GM12878 (cell line): ENCODE data around the gene PRSS50. TPM values are rescaled to one million over a fixed set of nuclear protein-coding genes. Genes with fewer than 3 reads are reported as not detected.

Experiments used
- ATAC-seq: fragments of 200-7000 bp; cut with Tn5 transposase; 3 replicates; pipeline ENCODE4 v1.9.1; 2020; ENCODE audit warnings: mild to moderate bottlenecking, moderate library complexity
- BruUV-seq: library from RNA; stranded (reverse); fragments of 400-500 nt; replicated peaks from 2 replicates; lab custom pipeline; 2021; lab: Mats Ljungman, UMichigan
- CTCF ChIA-PET: fragments of 300-600 bp; sonication (Branson Sonifier 250); formaldehyde crosslinking; extraction: SDS; loops from one replicate; lab custom pipeline; 2021; ENCODE audit warnings: inconsistent platforms; lab: Yijun Ruan, JAX
- POLR2A ChIA-PET: fragments of 350-600 bp; formaldehyde crosslinking; extraction: SDS; loops from one replicate; lab custom pipeline; 2021; ENCODE audit warnings: inconsistent platforms; lab: Charles Lee
- RAD21 ChIA-PET: fragments of 300-600 bp; sonication (Branson Sonifier 250); formaldehyde crosslinking; loops from one replicate; lab custom pipeline; 2023; ENCODE audit warnings: antibody characterized with exemption; ENCODE audit not compliant: unreplicated experiment; lab: Charles Lee
- SMC1A ChIA-PET: fragments of 300-600 bp; sonication (Branson Sonifier 250); formaldehyde crosslinking; loops from one replicate; lab custom pipeline; 2023; ENCODE audit not compliant: unreplicated experiment, uncharacterized antibody; lab: Charles Lee
- DNase-seq: peaks from one replicate; pipeline ENCODE4 v3.0.0-alpha.2; 2011; ENCODE audit warnings: low read depth, low spot score
- FAIRE-seq: peaks from 3 replicates; lab custom pipeline; 2011; peaks lifted over from hg19 to GRCh38; lab: Jason Lieb, UNC
- H2AFZ ChIP-seq: 2 replicates; pipeline ENCODE4 v1.6.0; 2011; ENCODE audit warnings: low read depth, low read length, control low read depth; ENCODE audit not compliant: control insufficient read depth
- H3K27ac ChIP-seq: 2 replicates; pipeline ENCODE4 v1.5.1; 2011; ENCODE audit warnings: control low read depth; ENCODE audit not compliant: control insufficient read depth, insufficient read depth
- H3K27me3 ChIP-seq, 2 experiments: replicated peaks in 1 of 2; 2 replicates each; pipeline versions ENCODE4 v1.6.0 to v1.6.1; 2011; ENCODE audit warnings: low read length in 1 of 2; ENCODE audit not compliant: control insufficient read depth in 2 of 2, insufficient read depth in 2 of 2
- H3K36me3 ChIP-seq, 2 experiments: 2 replicates each; pipeline ENCODE4 v1.5.1; 2011; ENCODE audit warnings: low read length in 1 of 2; ENCODE audit not compliant: control insufficient read depth in 2 of 2, insufficient read depth in 2 of 2
- H3K4me1 ChIP-seq: 2 replicates; pipeline ENCODE4 v1.6.1; 2011; ENCODE audit warnings: mild to moderate bottlenecking, low read length, moderate library complexity, mixed read lengths; ENCODE audit not compliant: control insufficient read depth, insufficient read depth
- H3K4me2 ChIP-seq: 2 replicates; pipeline ENCODE4 v1.6.0; 2011; ENCODE audit warnings: control low read depth; ENCODE audit not compliant: control insufficient read depth, insufficient read depth
- H3K4me3 ChIP-seq: fragments of 200-600 bp; sonication (generic); 2 replicates; pipeline ENCODE4 v1.5.1; 2016
- H3K79me2 ChIP-seq: 2 replicates; pipeline ENCODE4 v1.6.0; 2011; ENCODE audit warnings: low read length; ENCODE audit not compliant: control insufficient read depth, insufficient read depth
- H3K9ac ChIP-seq: 2 replicates; pipeline ENCODE4 v1.8.0; 2011; ENCODE audit warnings: low read length, control low read depth, mixed read lengths; ENCODE audit not compliant: control insufficient read depth, insufficient read depth
- H3K9me3 ChIP-seq: replicated peaks from 3 replicates; pipeline ENCODE4 v1.5.1; 2011; ENCODE audit warnings: mild to moderate bottlenecking, low read length; ENCODE audit not compliant: control insufficient read depth, insufficient read depth
- H4K20me1 ChIP-seq: 2 replicates; pipeline ENCODE4 v1.6.0; 2011; ENCODE audit not compliant: control insufficient read depth, insufficient read depth
- ATF3 ChIP-seq: IDR thresholded peaks from 2 replicates; pipeline ENCODE4 v1.6.1; 2011; ENCODE audit warnings: low read depth, mild to moderate bottlenecking, low read length, moderate library complexity, borderline replicate concordance; ENCODE audit errors: extremely low read depth
- BHLHE40 ChIP-seq, 2 experiments: fragments of 450-650 bp in 1 of 2; IDR thresholded peaks; 2 replicates each; pipeline ENCODE4 v1.6.1; 2011 to 2017; ENCODE audit warnings: low read depth in 2 of 2, borderline replicate concordance in 1 of 2, improper control_type of control experiment in 1 of 2, low read length in 1 of 2, mild to moderate bottlenecking in 1 of 2
- CHD4 ChIP-seq: fragments of 200-600 bp; sonication (generic); IDR thresholded peaks from 2 replicates; pipeline ENCODE4 v1.6.1; 2016; ENCODE audit warnings: mild to moderate bottlenecking
- EP300 ChIP-seq, 2 experiments: fragments of 150-350 bp in 1 of 2; IDR thresholded peaks; 2 replicates each; pipeline ENCODE4 v1.6.1; 2011 to 2012; ENCODE audit warnings: low read depth in 2 of 2, low read length in 2 of 2, borderline replicate concordance in 1 of 2, improper control_type of control experiment in 1 of 2, inconsistent platforms in 1 of 2; ENCODE audit not compliant: control insufficient read depth in 1 of 2
- FOXM1 ChIP-seq: IDR thresholded peaks from 2 replicates; pipeline ENCODE4 v1.6.1; 2012; ENCODE audit warnings: low read depth, mild to moderate bottlenecking, inconsistent platforms, low read length, moderate library complexity
- GABPA ChIP-seq: IDR thresholded peaks from 2 replicates; pipeline ENCODE4 v1.6.1; 2014; ENCODE audit warnings: antibody characterized with exemption, low read depth, mild to moderate bottlenecking, inconsistent platforms
- KAT2A ChIP-seq: conservative IDR thresholded peaks from 2 replicates; pipeline ENCODE4 v1.6.1; 2011; ENCODE audit warnings: low read depth, low read length; ENCODE audit not compliant: control insufficient read depth
- MTA3 ChIP-seq: IDR thresholded peaks from 2 replicates; pipeline ENCODE4 v1.6.1; 2012; ENCODE audit warnings: low read length, inconsistent platforms, borderline replicate concordance
- MXI1 ChIP-seq: fragments of 150-350 bp; IDR thresholded peaks from 2 replicates; pipeline ENCODE4 v1.6.1; 2011; ENCODE audit warnings: low read depth, mild to moderate bottlenecking, inconsistent platforms, low read length, improper control_type of control experiment
- NR2C2 ChIP-seq: IDR thresholded peaks from 2 replicates; pipeline ENCODE4 v1.6.1; 2011; ENCODE audit warnings: borderline replicate concordance, low read depth; ENCODE audit not compliant: control insufficient read depth, insufficient read length
- PBX3 ChIP-seq: IDR thresholded peaks from 2 replicates; pipeline ENCODE4 v1.6.1; 2011; ENCODE audit warnings: mild to moderate bottlenecking, low read depth, low read length, moderate library complexity; ENCODE audit not compliant: insufficient replicate concordance
- STAT1 ChIP-seq: fragments of 450-650 bp; conservative IDR thresholded peaks from 2 replicates; pipeline ENCODE4 v1.6.1; 2014; ENCODE audit warnings: antibody characterized with exemption, mild to moderate bottlenecking
- SUPT20H ChIP-seq: IDR thresholded peaks from 2 replicates; pipeline ENCODE4 v1.6.1; 2011; ENCODE audit warnings: low read depth, mild to moderate bottlenecking, low read length, moderate library complexity, borderline replicate concordance; ENCODE audit not compliant: control insufficient read depth
- TCF3 ChIP-seq: IDR thresholded peaks from 2 replicates; pipeline ENCODE4 v1.6.1; 2012; ENCODE audit warnings: low read depth, mild to moderate bottlenecking, low read length, borderline replicate concordance; ENCODE audit not compliant: insufficient read depth
- USF2 ChIP-seq: IDR thresholded peaks from 2 replicates; pipeline ENCODE4 v1.6.1; 2011; ENCODE audit warnings: low read depth, low read length, improper control_type of control experiment, borderline replicate concordance
- ZNF592 ChIP-seq: fragments of 450-650 bp; IDR thresholded peaks from 2 replicates; pipeline ENCODE4 v1.6.1; 2017; ENCODE audit warnings: mild to moderate bottlenecking, moderate library complexity
- ZNF622 ChIP-seq: fragments of 450-650 bp; IDR thresholded peaks from 2 replicates; pipeline ENCODE4 v1.6.1; 2017; ENCODE audit warnings: mild to moderate bottlenecking, inconsistent platforms
- WGBS: methylation state at CpG from one replicate; pipeline ENCODE4 v1.1.6; 2016; ENCODE audit warnings: low lambda C conversion rate; ENCODE audit not compliant: insufficient replicate concordance, insufficient coverage; ENCODE audit errors: missing lambda C conversion rate; 5-methylcytosine and 5-hydroxymethylcytosine counted together
- in situ Hi-C: fragments of 300-500 bp; cut with MboI; formaldehyde crosslinking; loops from 9 replicates; pipeline ENCODE4 v1.14.3; 2018; ENCODE audit warnings: mixed read lengths
- intact Hi-C: fragments of 100-400 bp; cut with micrococcal nuclease; formaldehyde crosslinking; loops from one replicate; pipeline ENCODE4 v1.14.2; 2022; ENCODE audit not compliant: unreplicated experiment
- polyA plus RNA-seq, 11 experiments: library from polyadenylated mRNA; depleted of rRNA in 4 of 11; unstranded in 6 of 11; stranded (reverse) in 5 of 11; fragments of >200 nt; fragmentation: Nextera tagmentation in 4 of 11; fragmentation: Illumina TruSeq in 1 of 11; extraction: Ambion mirVana in 4 of 11; extraction: Trizol in 1 of 11; gene quantifications; 1 replicate in 1 of 11; 2 replicates in 10 of 11; pipeline versions ENCODE4 v1.2.1 to v1.2.3, GENCODE V29; 2011 to 2016; ENCODE audit warnings: inconsistent platforms in 2 of 11, missing spikeins in 2 of 11, low read depth in 1 of 11
- total RNA-seq, 4 experiments: library from RNA; depleted of rRNA in 3 of 4; stranded (reverse); fragments of >200 nt in 3 of 4; fragmentation: Illumina TruSeq in 1 of 4; extraction: Trizol in 1 of 4; gene quantifications; 2 replicates each; pipeline versions ENCODE4 v1.2.1 to v1.2.3, GENCODE V29; 2013 to 2021

The PRSS50 gene
- total and polyA plus RNA-seq, 10 of the 15 experiments (the other 5 are each of a cell fraction or from before 2014, with no cell fraction given): 0.05 TPM; not detected in 9

- ChIA-PET CTCF (no interaction called here), POLR2A (no interaction called here), RAD21 (no interaction called here), SMC1A (no interaction called here)
- 0 out of 2 replicates have a peak overlapping the region, but pooled peaks have one; percentile 50 for H3K4me2 ChIP-seq
- H3K9ac ChIP-seq: no peak overlapping the region
- ATAC-seq (peak; percentile 82), DNase-seq (peak; percentile 23), FAIRE-seq (no peak)
- in situ Hi-C loops: no loop called here
- BruUV-seq: no TSS peak
- intact Hi-C loops: no loop called here
- H3K36me3 ChIP-seq: no peaks in the 10 kb centered on the region
- H3K27me3 ChIP-seq: no peaks in the 10 kb centered on the region
- no peaks in the 10 kb centered on the region for H4K20me1 ChIP-seq
- no peaks in the 10 kb centered on the region for H3K9me3 ChIP-seq
- 0% methylated on average over 3 of the region's 3 CpGs for WGBS
- H3K79me2 ChIP-seq: no peaks in the 10 kb centered on the region
- no peak overlapping the region for H3K27ac ChIP-seq
- H2AFZ ChIP-seq: no peak overlapping the region
- H3K4me1 ChIP-seq: no peaks in the 10 kb centered on the region
- H3K4me3 ChIP-seq: no peak overlapping the region
- TF ChIP-seq USF2: no peak
- TF ChIP-seq FOXM1: no peak
- no peak for TF ChIP-seq SUPT20H
- TF ChIP-seq PBX3: no peak
- TF ChIP-seq MTA3: 0 out of 2 replicates have a peak, but pooled peaks have one; percentile 63
- no peak for TF ChIP-seq STAT1
- 0 out of 4 replicates have a peak, but pooled peaks of 1 of the 2 experiments have one; percentile 18 for TF ChIP-seq BHLHE40 (IDR thresholded peaks at IDR 0.05; ENCODE audit: borderline replicate concordance in 1 of 2, low read depth in 2 of 2, low read length in 1 of 2)
- TF ChIP-seq ATF3: no peak
- TF ChIP-seq KAT2A: no peak
- no peak for TF ChIP-seq CHD4
- no peak for TF ChIP-seq NR2C2
- peak in 1 of 2 experiments; percentile 20; a peak in 1 of 4 replicates for TF ChIP-seq EP300 (IDR thresholded peaks at IDR 0.05; ENCODE audit: borderline replicate concordance in 1 of 2, control insufficient read depth in 1 of 2, low read depth in 2 of 2, low read length in 2 of 2)
- TF ChIP-seq ZNF622: no peak
- TF ChIP-seq GABPA: no peak
- no peak for TF ChIP-seq MXI1
- TF ChIP-seq TCF3: peak; percentile 95
- TF ChIP-seq ZNF592: no peak
Measured at GRCh38 chr3:46731795-46732194, 14.1 kb upstream of the PRSS50 start.
